SJSA1 (cell line): ENCODE measurements around the gene NOL9. TPM values are rescaled to one million over a fixed set of nuclear protein-coding genes. Genes with fewer than 3 reads are reported as not detected.

Experiments used
- DNase-seq, 2 experiments: peaks; one replicate each; pipeline ENCODE4 v3.0.0-alpha.2; 2015 to 2020; ENCODE audit warnings: low spot score in 2 of 2, low read depth in 1 of 2
- H3K27ac ChIP-seq: fragments of 250-450 bp; sonication (Bioruptor Pico); 2 replicates; pipeline ENCODE4 v1.5.1; 2020; ENCODE audit warnings: mild to moderate bottlenecking, moderate library complexity
- H3K27me3 ChIP-seq: fragments of 250-450 bp; sonication (Bioruptor Pico); replicated peaks from 2 replicates; pipeline ENCODE4 v1.5.1; 2020; ENCODE audit warnings: mild to moderate bottlenecking, moderate library complexity
- H3K36me3 ChIP-seq: fragments of 250-450 bp; sonication (Bioruptor Pico); 2 replicates; pipeline ENCODE4 v1.5.1; 2020; ENCODE audit warnings: mild to moderate bottlenecking
- H3K4me1 ChIP-seq: fragments of 250-450 bp; sonication (Bioruptor Pico); replicated peaks from 2 replicates; pipeline ENCODE4 v1.6.1; 2021; ENCODE audit warnings: mild to moderate bottlenecking
- H3K4me3 ChIP-seq: fragments of 250-450 bp; sonication (Bioruptor Pico); 2 replicates; pipeline ENCODE4 v1.5.1; 2020; ENCODE audit warnings: mild to moderate bottlenecking
- H3K9me3 ChIP-seq: fragments of 250-450 bp; sonication (Bioruptor Pico); replicated peaks from 2 replicates; pipeline ENCODE4 v1.5.1; 2020; ENCODE audit warnings: mild to moderate bottlenecking
- total RNA-seq: library from RNA; depleted of rRNA; stranded (reverse); fragments of >200 nt; shearing (Covaris generic); gene quantifications from 2 replicates; pipeline ENCODE4 v1.2.3, GENCODE V29; 2014; rRNA removed

Gene NOL9
- total RNA-seq, 1 experiment from 2014 or later: 32.0 TPM

DNA sequence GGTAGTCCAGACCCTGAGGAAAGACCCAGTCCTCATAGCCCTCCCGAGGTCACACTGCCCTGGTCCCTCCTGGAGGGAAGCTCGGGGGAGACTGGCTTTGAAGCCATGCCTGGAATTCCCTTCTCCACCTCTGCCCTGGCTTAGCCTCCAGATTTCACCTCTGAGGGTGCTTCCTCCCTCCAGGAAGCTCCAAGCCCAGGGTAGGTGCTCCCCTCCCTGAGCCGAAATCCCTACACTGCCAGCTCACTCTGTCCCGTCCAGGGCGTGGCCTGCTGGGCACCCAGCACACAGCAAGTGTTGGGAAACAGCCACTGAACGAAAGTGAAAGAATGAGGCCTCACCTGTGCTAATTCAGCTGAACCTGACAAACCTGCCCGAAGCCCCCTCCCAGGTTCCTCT lies 82.3 kb downstream of the NOL9 start:
- no peak for DNase-seq
- Histone ChIP-seq H3K27me3 (no peaks in the 10 kb centered on the region), H3K36me3 (no peaks in the 10 kb centered on the region), H3K27ac (no peak overlapping the region), H3K9me3 (no peaks in the 10 kb centered on the region), H3K4me3 (no peak overlapping the region), H3K4me1 (peaks cover 7% of the 10 kb centered on the region; the same call in 1 of the 2 replicates)

Other genes with a start within 250 kb of the NOL9 start
- gene ACOT7, start 160.7 kb downstream of the NOL9 start, total RNA-seq: 33.9 and 36.9 TPM in 2 replicates
- 0.03 TPM in 1 of 2 replicates, not detected in the other for gene HES2, start 134.6 kb downstream of the NOL9 start, total RNA-seq
- gene ESPN, start 129.7 kb downstream of the NOL9 start, total RNA-seq: not detected in 2 replicates
- 0.13 and 0.32 TPM in 2 replicates for gene TNFRSF25, start 88.3 kb downstream of the NOL9 start, total RNA-seq
- 0.34 and 1.6 TPM in 2 replicates for gene PLEKHG5, start 62.8 kb downstream of the NOL9 start, total RNA-seq
- gene TAS1R1, start 794 bp upstream of the NOL9 start, total RNA-seq: not detected in 2 replicates
- gene ZBTB48, start 25.5 kb upstream of the NOL9 start, total RNA-seq: 13.4 and 32.5 TPM in 2 replicates
- gene KLHL21, start 48.4 kb upstream of the NOL9 start, total RNA-seq: 19.9 and 26.4 TPM in 2 replicates
- gene PHF13, start 59.2 kb upstream of the NOL9 start, total RNA-seq: 17.6 and 18.0 TPM in 2 replicates
- 28.8 and 29.0 TPM in 2 replicates for gene THAP3, start 70.4 kb upstream of the NOL9 start, total RNA-seq
- gene DNAJC11, start 147.3 kb upstream of the NOL9 start, total RNA-seq: 40.1 and 62.3 TPM in 2 replicates
- gene CAMTA1, start 230.9 kb upstream of the NOL9 start, total RNA-seq: 136 and 171 TPM in 2 replicates